Lower lobe of right lung (tissue), 2 donors: ENCODE measurements around the gene NSUN7. TPM values are rescaled to one million over a fixed set of nuclear protein-coding genes. Genes with fewer than 3 reads are reported as not detected.

Experiments used
- ATAC-seq, 2 donors: fragments of 200-7000 bp; cut with Tn5 transposase; one replicate each; pipeline ENCODE4 v1.9.1; 2020 to 2022; ENCODE audit warnings: mild to moderate bottlenecking in 2 of 2, moderate library complexity in 2 of 2
- DNase-seq: peaks from one replicate; pipeline ENCODE4 v3.0.0-alpha.2; 2020
- H3K27ac ChIP-seq: fragments of 200-600 bp; one replicate; pipeline ENCODE4 v1.8.0; 2022
- H3K27me3 ChIP-seq: fragments of 200-600 bp; one replicate; pipeline ENCODE4 v1.8.0; 2022; ENCODE audit warnings: low read depth
- H3K36me3 ChIP-seq: fragments of 200-600 bp; one replicate; pipeline ENCODE4 v1.8.0; 2022; ENCODE audit warnings: mild to moderate bottlenecking
- H3K4me1 ChIP-seq: fragments of 200-600 bp; one replicate; pipeline ENCODE4 v1.8.0; 2022
- H3K4me3 ChIP-seq: fragments of 200-600 bp; one replicate; pipeline ENCODE4 v1.8.0; 2022; ENCODE audit warnings: mild to moderate bottlenecking
- H3K9me3 ChIP-seq: fragments of 200-600 bp; one replicate; pipeline ENCODE4 v1.8.0; 2022
- intact Hi-C: fragments of 100-400 bp; cut with DNase I; formaldehyde crosslinking; loops from one replicate; pipeline ENCODE4 v1.11.0; 2022
- total RNA-seq: library from RNA; stranded (reverse); fragmentation: NEBNext Ultra II Directional; extraction: Animal tissue kit (Norgen Biotek cat#: 25700); gene quantifications from one replicate; pipeline ENCODE4 v1.2.1, GENCODE V29; 2021
- TF ChIP-seq, protein P1 (sequence below): fragments of 200-600 bp; IDR thresholded peaks from one replicate; pipeline ENCODE4 v1.8.0; 2022; ENCODE audit warnings: antibody characterized with exemption, mild to moderate bottlenecking
- donor health status: DM: no; HTN: yes; CAD: no; lungs with severe emphysema.

The NSUN7 gene
- total RNA-seq, 1 donor from 2014 or later, result 9.2 TPM

DNA sequence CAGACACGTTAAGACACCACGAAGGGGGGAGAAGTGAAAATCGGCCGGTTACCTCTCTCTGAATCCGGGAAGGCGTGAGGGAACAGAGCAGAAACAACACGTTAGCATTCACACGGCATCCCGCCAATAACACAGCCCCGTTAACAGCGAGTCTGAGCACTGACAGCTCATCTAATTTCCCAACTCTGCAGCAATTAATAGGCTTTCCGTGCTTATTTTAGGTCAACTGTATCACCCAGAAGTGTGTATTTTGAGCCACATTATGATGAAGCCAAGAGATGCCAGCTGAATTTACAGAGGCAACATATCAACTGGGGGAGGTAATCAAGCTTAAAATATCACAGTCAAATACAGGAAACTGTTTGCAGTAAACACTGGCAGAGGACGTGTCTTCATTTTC lies 92.6 kb downstream of the NSUN7 start:
- DNase-seq (no peak), ATAC-seq (no peak)
- H3K4me1 ChIP-seq, result peaks cover 11% of the 10 kb centered on the region
- H3K9me3 ChIP-seq, result no peaks in the 10 kb centered on the region
- TF ChIP-seq, protein P1, sequence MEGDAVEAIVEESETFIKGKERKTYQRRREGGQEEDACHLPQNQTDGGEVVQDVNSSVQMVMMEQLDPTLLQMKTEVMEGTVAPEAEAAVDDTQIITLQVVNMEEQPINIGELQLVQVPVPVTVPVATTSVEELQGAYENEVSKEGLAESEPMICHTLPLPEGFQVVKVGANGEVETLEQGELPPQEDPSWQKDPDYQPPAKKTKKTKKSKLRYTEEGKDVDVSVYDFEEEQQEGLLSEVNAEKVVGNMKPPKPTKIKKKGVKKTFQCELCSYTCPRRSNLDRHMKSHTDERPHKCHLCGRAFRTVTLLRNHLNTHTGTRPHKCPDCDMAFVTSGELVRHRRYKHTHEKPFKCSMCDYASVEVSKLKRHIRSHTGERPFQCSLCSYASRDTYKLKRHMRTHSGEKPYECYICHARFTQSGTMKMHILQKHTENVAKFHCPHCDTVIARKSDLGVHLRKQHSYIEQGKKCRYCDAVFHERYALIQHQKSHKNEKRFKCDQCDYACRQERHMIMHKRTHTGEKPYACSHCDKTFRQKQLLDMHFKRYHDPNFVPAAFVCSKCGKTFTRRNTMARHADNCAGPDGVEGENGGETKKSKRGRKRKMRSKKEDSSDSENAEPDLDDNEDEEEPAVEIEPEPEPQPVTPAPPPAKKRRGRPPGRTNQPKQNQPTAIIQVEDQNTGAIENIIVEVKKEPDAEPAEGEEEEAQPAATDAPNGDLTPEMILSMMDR, result no peak
- no peak overlapping the region for H3K4me3 ChIP-seq
- H3K27me3 ChIP-seq, result no peaks in the 10 kb centered on the region
- H3K27ac ChIP-seq, result no peak overlapping the region
- intact Hi-C loops, result no loop called here
- no peaks in the 10 kb centered on the region for H3K36me3 ChIP-seq

- ATAC-seq (no peak), DNase-seq (no peak)
- Histone ChIP-seq H3K36me3 (no peaks in the 10 kb centered on the region), H3K27ac (no peak overlapping the region), H3K4me1 (peaks cover 11% of the 10 kb centered on the region), H3K4me3 (no peak overlapping the region), H3K27me3 (no peaks in the 10 kb centered on the region), H3K9me3 (no peaks in the 10 kb centered on the region)
- TF ChIP-seq, protein P1, result no peak
- intact Hi-C loops, result no loop called here
These were observed 93.1 kb downstream of the NSUN7 start for GRCh38 chr4:40842725-40843423.

- ATAC-seq, result peak; percentile 42 to 53
- TF ChIP-seq, protein P1, result no peak
- no peaks in the 10 kb centered on the region for H3K27me3 ChIP-seq
- no peaks in the 10 kb centered on the region for H3K36me3 ChIP-seq
- peaks cover 11% of the 10 kb centered on the region for H3K4me1 ChIP-seq
- no peak for DNase-seq
- no peak overlapping the region for H3K27ac ChIP-seq
- intact Hi-C loops, result no loop called here
- H3K4me3 ChIP-seq, result no peak overlapping the region
- no peaks in the 10 kb centered on the region for H3K9me3 ChIP-seq
These were observed 93.9 kb downstream of the NSUN7 start for GRCh38 chr4:40843696-40844095.

DNA sequence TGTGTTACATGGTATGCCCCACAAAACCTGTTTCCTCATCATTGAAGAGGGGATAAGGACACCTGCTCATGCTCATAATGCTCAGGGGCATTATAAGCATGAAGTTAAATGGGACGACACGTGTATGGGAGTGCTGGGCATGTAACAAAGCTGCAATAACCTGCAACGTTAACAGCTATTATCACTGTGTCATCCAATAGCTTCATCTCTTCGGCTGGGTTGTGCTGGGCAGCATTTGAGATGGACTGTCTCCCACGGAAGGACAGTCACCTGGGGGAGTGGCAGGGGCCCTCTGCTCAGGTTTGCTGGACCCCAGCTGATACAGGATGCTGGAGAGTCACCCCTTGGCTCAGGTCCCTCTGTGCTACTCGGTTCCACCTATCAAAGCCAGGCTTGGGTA lies 94.5 kb downstream of the NSUN7 start:
- TF ChIP-seq, protein P1, result no peak
- intact Hi-C loops, result no loop called here
- Histone ChIP-seq H3K27me3 (no peaks in the 10 kb centered on the region), H3K9me3 (no peaks in the 10 kb centered on the region), H3K36me3 (no peaks in the 10 kb centered on the region), H3K27ac (no peak overlapping the region), H3K4me1 (peaks cover 11% of the 10 kb centered on the region), H3K4me3 (no peak overlapping the region)
- ATAC-seq (no peak), DNase-seq (no peak)

GRCh38 chr4:40845154-40845835 lies 95.5 kb downstream of the NSUN7 start:
- H3K9me3 ChIP-seq, result no peaks in the 10 kb centered on the region
- no peak overlapping the region for H3K27ac ChIP-seq
- intact Hi-C loops, result no loop called here
- no peaks in the 10 kb centered on the region for H3K27me3 ChIP-seq
- TF ChIP-seq, protein P1, result no peak
- ATAC-seq (no peak), DNase-seq (no peak)
- H3K4me1 ChIP-seq, result peaks cover 11% of the 10 kb centered on the region
- no peak overlapping the region for H3K4me3 ChIP-seq
- H3K36me3 ChIP-seq, result no peaks in the 10 kb centered on the region
